MM.1S (cell line): ENCODE measurements around the gene CRB1.

Experiments
- CTCF ChIP-seq: fragments of 300-600 bp; sonication (generic); IDR thresholded peaks from 2 replicates; pipeline ENCODE4 v1.5.1; 2016; ENCODE audit warnings: antibody characterized with exemption, low read length, mixed read lengths
- EZH2 ChIP-seq: fragments of 300-600 bp; sonication (generic); optimal IDR thresholded peaks from 2 replicates; pipeline ENCODE3; 2017; ENCODE audit warnings: low read depth, mild to moderate bottlenecking, antibody characterized with exemption, low read length, mixed read lengths
- EZH2phosphoT487 ChIP-seq: fragments of 300-600 bp; sonication (generic); IDR thresholded peaks from 2 replicates; pipeline ENCODE4 v1.6.1; 2018; ENCODE audit warnings: antibody characterized with exemption, low read length

DNA sequence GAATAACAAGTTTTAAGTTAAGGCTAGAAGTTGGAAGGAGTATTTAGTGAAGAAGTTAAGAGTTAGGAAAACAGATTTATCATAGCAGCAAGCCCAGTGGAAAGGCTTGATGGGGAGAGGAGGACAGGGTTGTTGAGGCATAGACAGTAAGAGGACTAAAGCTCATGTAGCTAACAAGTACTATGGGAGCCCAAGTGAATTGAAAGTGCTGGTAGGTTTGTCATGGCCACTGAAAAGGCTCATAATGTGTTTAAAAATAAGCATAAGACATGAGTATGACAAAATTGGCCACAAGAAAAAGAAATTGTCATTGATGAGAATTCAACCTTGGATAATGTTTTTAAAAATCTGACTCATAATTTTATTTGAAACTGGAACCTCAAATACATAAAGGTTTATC lies 49.2 kb upstream of the CRB1 start:
- TF ChIP-seq CTCF, result no peak
- TF ChIP-seq EZH2phosphoT487, result no peak
- no peak for TF ChIP-seq EZH2
